ENCODE measurements around the gene ANXA7. TPM values are rescaled to one million over a fixed set of nuclear protein-coding genes. Genes with fewer than 3 reads are reported as not detected.

The ANXA7 gene
- total RNA-seq, 3 donors from 2014 or later = 120 to 169 (median 123) TPM

- Histone ChIP-seq H3K27me3 (no peaks in the 10 kb centered on the region), H3K27ac (no peak overlapping the region), H3K36me3 (no peaks in the 10 kb centered on the region), H3K4me1 (no peaks in the 10 kb centered on the region), H3K4me3 (no peak overlapping the region), H3K9me3 (no peaks in the 10 kb centered on the region)
- intact Hi-C loops (cut with DNase I; ENCODE audit: low total_unique reads) = no loop called here
- no peak for DNase-seq (ENCODE audit: low spot score in 2 of 2)
- TF ChIP-seq POLR2AphosphoS5 (IDR thresholded peaks at IDR 0.05) (no peak), CTCF (IDR thresholded peaks at IDR 0.05) (no peak), POLR2A (IDR thresholded peaks at IDR 0.05) (no peak)
Measured at GRCh38 chr10:73344269-73344668, 69.6 kb downstream of the ANXA7 start.

- TF ChIP-seq POLR2AphosphoS5 (IDR thresholded peaks at IDR 0.05) (no peak), POLR2A (IDR thresholded peaks at IDR 0.05) (no peak), CTCF (IDR thresholded peaks at IDR 0.05) (no peak)
- Histone ChIP-seq H3K9me3 (no peaks in the 10 kb centered on the region), H3K36me3 (no peaks in the 10 kb centered on the region), H3K4me3 (no peak overlapping the region), H3K4me1 (no peaks in the 10 kb centered on the region), H3K27ac (no peak overlapping the region), H3K27me3 (no peaks in the 10 kb centered on the region)
- intact Hi-C loops (cut with DNase I; ENCODE audit: low total_unique reads) = no loop called here
- DNase-seq (ENCODE audit: low spot score in 2 of 2) = no peak
Measured at GRCh38 chr10:73340121-73340520, 73.7 kb downstream of the ANXA7 start.

GRCh38 chr10:73339436-73339835 is 74.4 kb downstream of the ANXA7 start:
- TF ChIP-seq POLR2AphosphoS5 (IDR thresholded peaks at IDR 0.05) (no peak), POLR2A (IDR thresholded peaks at IDR 0.05) (no peak), CTCF (IDR thresholded peaks at IDR 0.05) (no peak)
- DNase-seq (ENCODE audit: low spot score in 2 of 2) = no peak
- intact Hi-C loops (cut with DNase I; ENCODE audit: low total_unique reads) = no loop called here

GRCh38 chr10:73338801-73339368 is 75.0 kb downstream of the ANXA7 start:
- Histone ChIP-seq H3K9me3 (no peaks in the 10 kb centered on the region), H3K27ac (no peak overlapping the region), H3K4me3 (no peak overlapping the region), H3K4me1 (no peaks in the 10 kb centered on the region), H3K27me3 (no peaks in the 10 kb centered on the region), H3K36me3 (no peaks in the 10 kb centered on the region)
- TF ChIP-seq POLR2A (IDR thresholded peaks at IDR 0.05) (no peak), CTCF (IDR thresholded peaks at IDR 0.05) (no peak), POLR2AphosphoS5 (IDR thresholded peaks at IDR 0.05) (no peak)
- DNase-seq (ENCODE audit: low spot score in 2 of 2) = no peak
- intact Hi-C loops (cut with DNase I; ENCODE audit: low total_unique reads) = no loop called here

More at GRCh38 chr10:73339436-73339835, 74.4 kb downstream of the ANXA7 start:
- H3K9me3 ChIP-seq = no peaks in the 10 kb centered on the region
- H3K27ac ChIP-seq = no peak overlapping the region
- H3K4me3 ChIP-seq = no peak overlapping the region
- no peaks in the 10 kb centered on the region for H3K4me1 ChIP-seq
- H3K27me3 ChIP-seq = no peaks in the 10 kb centered on the region
- no peaks in the 10 kb centered on the region for H3K36me3 ChIP-seq

- no peak for TF ChIP-seq POLR2A (IDR thresholded peaks at IDR 0.05)
- no peak for TF ChIP-seq POLR2AphosphoS5 (IDR thresholded peaks at IDR 0.05)
- TF ChIP-seq CTCF (IDR thresholded peaks at IDR 0.05) = no peak
- no peak overlapping the region for H3K4me3 ChIP-seq
- no peaks in the 10 kb centered on the region for H3K4me1 ChIP-seq
- intact Hi-C loops (cut with DNase I; ENCODE audit: low total_unique reads) = no loop called here
- no peaks in the 10 kb centered on the region for H3K9me3 ChIP-seq
- H3K27me3 ChIP-seq = no peaks in the 10 kb centered on the region
- DNase-seq (ENCODE audit: low spot score in 2 of 2) = no peak
- no peaks in the 10 kb centered on the region for H3K36me3 ChIP-seq
- H3K27ac ChIP-seq = no peak overlapping the region
Measured at GRCh38 chr10:73333202-73333601, 80.7 kb downstream of the ANXA7 start.

All from breast epithelium (tissue), 4 donors.